Tibial nerve (tissue), 4 donors: ENCODE measurements around the gene PTPRT. TPM values are rescaled to one million over a fixed set of nuclear protein-coding genes. Genes with fewer than 3 reads are reported as not detected.

Experiments
- DNase-seq, 2 donors: peaks; one replicate each; pipeline ENCODE4 v3.0.0-alpha.2; 2019; ENCODE audit warnings: low spot score in 2 of 2
- H3K27ac ChIP-seq, 4 donors: fragments of 200-600 bp; sonication (generic) in 3 of 4; one replicate each; pipeline ENCODE4 v1.5.1; 2017 to 2019; ENCODE audit warnings: mild to moderate bottlenecking in 1 of 4
- H3K27me3 ChIP-seq, 2 donors: fragments of 200-600 bp; sonication (generic) in 1 of 2; one replicate each; pipeline versions ENCODE4 v1.5.1 to v1.6.0; 2017 to 2019
- H3K36me3 ChIP-seq, 3 donors: fragments of 200-600 bp; sonication (generic); one replicate each; pipeline ENCODE4 v1.5.1; 2018 to 2019
- H3K4me1 ChIP-seq, 4 donors: fragments of 200-600 bp; sonication (generic) in 3 of 4; one replicate each; pipeline ENCODE4 v1.5.1; 2017 to 2019
- H3K4me3 ChIP-seq, 4 donors: fragments of 200-600 bp; sonication (generic) in 3 of 4; one replicate each; pipeline ENCODE4 v1.5.1; 2017 to 2019; ENCODE audit warnings: mild to moderate bottlenecking in 1 of 4, moderate library complexity in 1 of 4
- H3K9me3 ChIP-seq, 4 donors: fragments of 200-600 bp; sonication (generic) in 3 of 4; one replicate each; pipeline ENCODE4 v1.5.1; 2017 to 2019
- CTCF ChIP-seq, 5 experiments: fragments of 200-600 bp in 3 of 5; fragments of 450-650 bp in 2 of 5; sonication (generic) in 3 of 5; IDR thresholded peaks; one replicate each; pipeline ENCODE4 v1.5.1; 2016 to 2019; ENCODE audit warnings: antibody characterized with exemption in 5 of 5, mild to moderate bottlenecking in 3 of 5, moderate library complexity in 2 of 5
- EP300 ChIP-seq, 2 donors: sonication (generic); formaldehyde crosslinking; IDR thresholded peaks; one replicate each; pipeline ENCODE4 v1.6.1; 2017; ENCODE audit warnings: antibody characterized with exemption in 2 of 2, mild to moderate bottlenecking in 1 of 2
- POLR2A ChIP-seq, 2 donors: fragments of 450-650 bp; IDR thresholded peaks; one replicate each; pipeline ENCODE4 v1.6.1; 2017; ENCODE audit warnings: antibody characterized with exemption in 2 of 2, mild to moderate bottlenecking in 2 of 2, moderate library complexity in 2 of 2
- WGBS, 2 donors: methylation state at CpG; one replicate each; pipeline ENCODE4 v1.1.5; 2018; 5-methylcytosine and 5-hydroxymethylcytosine counted together
- total RNA-seq, 4 donors: library from RNA; depleted of rRNA; stranded (reverse); fragments of >200 nt; gene quantifications; one replicate each; pipeline ENCODE4 v1.1.0, GENCODE V29; 2016

The PTPRT gene
- total RNA-seq, 4 donors from 2014 or later, result under 0.01 TPM; not detected in 3

DNA sequence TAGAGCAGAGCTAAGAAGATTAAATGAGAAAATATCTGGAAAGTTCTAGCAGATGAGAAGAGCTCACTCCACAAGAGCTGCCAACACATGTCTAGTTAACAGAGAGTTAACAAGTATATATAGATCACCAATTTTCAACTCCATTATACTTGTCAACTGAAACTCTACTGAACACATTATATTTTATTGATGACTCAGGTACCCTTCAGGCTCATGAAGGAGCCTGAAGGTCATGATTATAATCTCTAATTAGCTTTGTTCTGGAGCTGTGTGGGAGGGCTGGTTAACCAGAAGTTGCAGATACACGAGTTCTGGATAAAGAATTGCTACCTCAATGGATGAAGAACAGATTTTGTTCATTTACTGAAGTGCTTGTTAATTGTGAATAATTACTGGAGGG is 42.1 kb upstream of the PTPRT start:
- H3K9me3 ChIP-seq, result no peaks in the 10 kb centered on the region
- no peak overlapping the region for H3K4me3 ChIP-seq
- no peak overlapping the region for H3K27ac ChIP-seq
- no peaks in the 10 kb centered on the region for H3K27me3 ChIP-seq
- DNase-seq, result no peak
- no peaks in the 10 kb centered on the region for H3K36me3 ChIP-seq
- no peak for TF ChIP-seq POLR2A (IDR thresholded peaks at IDR 0.05)
- TF ChIP-seq CTCF (IDR thresholded peaks at IDR 0.05), result no peak
- TF ChIP-seq EP300 (IDR thresholded peaks at IDR 0.05), result no peak
- no peaks in the 10 kb centered on the region for H3K4me1 ChIP-seq
- 30 to 52% methylated on average over 1 of the region's 1 CpG for WGBS, 2 donors

DNA sequence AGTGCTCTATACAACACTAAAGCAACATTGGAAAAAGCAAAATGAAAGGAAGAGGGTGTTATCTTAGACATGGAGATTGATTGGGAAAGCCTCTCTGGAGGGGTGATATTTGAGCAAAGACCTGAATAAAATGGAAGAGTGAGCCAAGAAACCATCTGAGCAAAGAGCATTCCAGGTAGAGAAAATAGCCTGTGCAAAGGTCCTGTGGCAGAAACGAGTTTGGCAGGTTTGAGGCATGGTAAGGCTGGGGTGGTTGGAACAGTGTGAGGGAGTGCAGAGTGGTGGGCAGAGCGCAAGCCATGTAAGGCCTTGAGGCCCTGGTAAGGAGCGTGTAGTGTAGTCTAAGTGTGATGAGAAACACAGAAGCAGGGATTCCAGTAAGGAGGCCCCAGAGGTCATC is 40.0 kb upstream of the PTPRT start:
- H3K4me1 ChIP-seq, result no peaks in the 10 kb centered on the region
- DNase-seq, result no peak
- H3K27ac ChIP-seq, result no peak overlapping the region
- WGBS, 2 donors, result 79 to 89% methylated on average over 3 of the region's 3 CpGs
- H3K4me3 ChIP-seq, result no peak overlapping the region
- no peaks in the 10 kb centered on the region for H3K27me3 ChIP-seq
- TF ChIP-seq CTCF (IDR thresholded peaks at IDR 0.05) (no peak), EP300 (IDR thresholded peaks at IDR 0.05) (no peak), POLR2A (IDR thresholded peaks at IDR 0.05) (no peak)
- H3K9me3 ChIP-seq, result no peaks in the 10 kb centered on the region
- H3K36me3 ChIP-seq, result no peaks in the 10 kb centered on the region

GRCh38 chr20:43220612-43221011 is 30.9 kb upstream of the PTPRT start:
- no peaks in the 10 kb centered on the region for H3K4me1 ChIP-seq
- H3K36me3 ChIP-seq, result no peaks in the 10 kb centered on the region
- no peak overlapping the region for H3K4me3 ChIP-seq
- no peak overlapping the region for H3K27ac ChIP-seq
- TF ChIP-seq POLR2A (IDR thresholded peaks at IDR 0.05), result no peak
- TF ChIP-seq CTCF (IDR thresholded peaks at IDR 0.05), result no peak
- no peak for TF ChIP-seq EP300 (IDR thresholded peaks at IDR 0.05)
- WGBS, 2 donors, result 24 to 25% methylated on average over 4 of the region's 4 CpGs
- no peaks in the 10 kb centered on the region for H3K27me3 ChIP-seq
- H3K9me3 ChIP-seq, result no peaks in the 10 kb centered on the region
- DNase-seq, result no peak

DNA sequence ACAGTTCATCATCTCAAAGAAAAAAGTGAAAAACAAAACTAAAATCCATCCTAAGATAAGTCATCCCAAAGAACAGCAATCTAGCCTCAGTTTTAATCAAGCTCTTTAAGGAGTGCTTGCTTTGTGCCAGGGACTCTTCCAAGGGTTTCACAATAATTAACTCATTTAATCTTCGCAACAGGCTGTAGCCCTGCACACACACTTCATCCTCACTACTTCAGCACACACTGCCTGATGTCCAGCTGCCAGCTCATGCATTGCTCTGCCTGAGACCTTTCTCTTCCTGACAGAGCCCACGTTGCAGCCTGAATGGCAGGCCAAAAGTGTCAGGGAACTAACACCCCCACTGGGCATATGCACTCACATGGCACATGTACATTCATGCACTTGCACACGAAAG is 21.2 kb upstream of the PTPRT start:
- Histone ChIP-seq H3K9me3 (peaks cover 0 to 4% (median 0%) of the 10 kb centered on the region in 4 donors), H3K36me3 (no peaks in the 10 kb centered on the region), H3K4me3 (no peak overlapping the region), H3K4me1 (no peaks in the 10 kb centered on the region), H3K27me3 (no peaks in the 10 kb centered on the region), H3K27ac (no peak overlapping the region)
- TF ChIP-seq CTCF (IDR thresholded peaks at IDR 0.05) (no peak), POLR2A (IDR thresholded peaks at IDR 0.05) (no peak), EP300 (IDR thresholded peaks at IDR 0.05) (no peak)
- WGBS, 2 donors, result 63 to 71% methylated on average over 3 of the region's 3 CpGs
- DNase-seq, result no peak

GRCh38 chr20:43209831-43210230 is 20.1 kb upstream of the PTPRT start:
- Histone ChIP-seq H3K4me1 (no peaks in the 10 kb centered on the region), H3K27ac (no peak overlapping the region), H3K4me3 (no peak overlapping the region), H3K36me3 (no peaks in the 10 kb centered on the region), H3K27me3 (no peaks in the 10 kb centered on the region), H3K9me3 (peaks cover 0 to 4% (median 0%) of the 10 kb centered on the region in 4 donors)
- no peak for TF ChIP-seq POLR2A (IDR thresholded peaks at IDR 0.05)
- no peak for TF ChIP-seq EP300 (IDR thresholded peaks at IDR 0.05)
- TF ChIP-seq CTCF (IDR thresholded peaks at IDR 0.05), result no peak
- DNase-seq, result no peak
- WGBS, 2 donors, result 68 to 75% methylated on average over 2 of the region's 2 CpGs
